Small intestine (tissue), 7 donors: ENCODE results near the gene WDR7. TPM values are rescaled to one million over a fixed set of nuclear protein-coding genes. Genes with fewer than 3 reads are reported as not detected.

Experiments used
- DNase-seq, 2 donors: peaks; one replicate each; pipeline versions ENCODE4 v3.0.0 to v3.0.0-alpha.2; 2013
- FAIRE-seq: peaks from 2 replicates; lab custom pipeline; 2012; peaks lifted over from hg19 to GRCh38; lab: Jason Lieb, UNC
- H3K27ac ChIP-seq, 3 donors: one replicate each; pipeline ENCODE4 v1.5.1; 2013; ENCODE audit warnings: low read length in 2 of 3, mild to moderate bottlenecking in 2 of 3, control low read depth in 1 of 3, inconsistent platforms in 1 of 3, low read depth in 1 of 3, moderate library complexity in 1 of 3
- H3K27me3 ChIP-seq, 3 donors: one replicate each; pipeline ENCODE4 v1.6.1; 2013; ENCODE audit warnings: low read length in 3 of 3, inconsistent platforms in 1 of 3; ENCODE audit not compliant: control insufficient read depth in 3 of 3, insufficient read depth in 3 of 3
- H3K36me3 ChIP-seq, 3 donors: one replicate each; pipeline ENCODE4 v1.6.1; 2013; ENCODE audit warnings: low read length in 3 of 3, inconsistent platforms in 1 of 3, low read depth in 1 of 3, mild to moderate bottlenecking in 1 of 3, moderate library complexity in 1 of 3; ENCODE audit not compliant: control insufficient read depth in 3 of 3, insufficient read depth in 2 of 3
- H3K4me1 ChIP-seq, 3 donors: one replicate each; pipeline ENCODE4 v1.6.1; 2013; ENCODE audit warnings: low read length in 2 of 3, inconsistent platforms in 1 of 3, low read depth in 1 of 3, mild to moderate bottlenecking in 1 of 3, moderate library complexity in 1 of 3; ENCODE audit not compliant: control insufficient read depth in 3 of 3, insufficient read depth in 2 of 3
- H3K4me3 ChIP-seq, 3 donors: one replicate each; pipeline ENCODE4 v1.5.1; 2013; ENCODE audit warnings: low read length in 3 of 3, control low read depth in 1 of 3, inconsistent platforms in 1 of 3, low read depth in 1 of 3, mild to moderate bottlenecking in 1 of 3, moderate library complexity in 1 of 3
- H3K9me3 ChIP-seq, 2 donors: one replicate each; pipeline ENCODE4 v1.6.1; 2013; ENCODE audit warnings: low read depth in 1 of 2, low read length in 1 of 2; ENCODE audit not compliant: control insufficient read depth in 2 of 2, insufficient read depth in 1 of 2
- WGBS, 3 donors: extraction: QIAGEN DNeasy Blood & Tissue Kit; methylation state at CpG; one replicate each; pipeline ENCODE4 v1.1.7; 2013; 5-methylcytosine and 5-hydroxymethylcytosine counted together
- polyA plus RNA-seq, 4 donors: library from polyadenylated mRNA; stranded (reverse) in 3 of 4; unstranded in 1 of 4; fragments of 200-250 nt in 3 of 4; fragments of 120-200 nt in 1 of 4; gene quantifications; one replicate each; pipeline versions ENCODE4 v1.2.1 to v1.2.3, GENCODE V29; 2013
- donor health status: healthy with polysubstance abuse.
- donor health status: control.
- donor health status: control.
- donor health status: Bipolar disorder and iron deficiency.
- donor health status: healthy.

Gene WDR7
- polyA plus RNA-seq, 4 donors = 3.1 to 7.8 (median 4.9) TPM

GRCh38 chr18:56738184-56738583 is 87.0 kb downstream of the WDR7 start:
- no peak overlapping the region for H3K4me3 ChIP-seq
- no peaks in the 10 kb centered on the region for H3K4me1 ChIP-seq
- H3K9me3 ChIP-seq = no peaks in the 10 kb centered on the region
- no peak for DNase-seq
- 80 to 92% (median 83%) methylated on average over 5 of the region's 5 CpGs for WGBS, 3 donors
- no peak overlapping the region for H3K27ac ChIP-seq
- no peak for FAIRE-seq
- H3K27me3 ChIP-seq = no peaks in the 10 kb centered on the region
- peaks cover 0 to 2% (median 2%) of the 10 kb centered on the region in 3 donors for H3K36me3 ChIP-seq

- H3K9me3 ChIP-seq = no peaks in the 10 kb centered on the region
- H3K4me3 ChIP-seq = no peak overlapping the region
- 91 to 100% (median 94%) methylated on average over 2 of the region's 2 CpGs for WGBS, 3 donors
- peaks cover 0 to 2% (median 2%) of the 10 kb centered on the region in 3 donors for H3K36me3 ChIP-seq
- H3K27me3 ChIP-seq = no peaks in the 10 kb centered on the region
- FAIRE-seq = no peak
- no peaks in the 10 kb centered on the region for H3K4me1 ChIP-seq
- no peak for DNase-seq
- H3K27ac ChIP-seq = no peak overlapping the region
These were observed 88.6 kb downstream of the WDR7 start for GRCh38 chr18:56739731-56740130.

GRCh38 chr18:56740645-56741044 is 89.5 kb downstream of the WDR7 start:
- DNase-seq = no peak
- no peak overlapping the region for H3K27ac ChIP-seq
- no peaks in the 10 kb centered on the region for H3K9me3 ChIP-seq
- H3K36me3 ChIP-seq = peaks cover 0 to 5% (median 0%) of the 10 kb centered on the region in 3 donors
- no peak overlapping the region for H3K4me3 ChIP-seq
- FAIRE-seq = no peak
- H3K27me3 ChIP-seq = no peaks in the 10 kb centered on the region
- no peaks in the 10 kb centered on the region for H3K4me1 ChIP-seq
- 89 to 92% (median 92%) methylated on average over 1 of the region's 1 CpG for WGBS, 3 donors

GRCh38 chr18:56741685-56742084 is 90.5 kb downstream of the WDR7 start:
- H3K9me3 ChIP-seq = no peaks in the 10 kb centered on the region
- no peak overlapping the region for H3K27ac ChIP-seq
- peaks cover 0 to 5% (median 0%) of the 10 kb centered on the region in 3 donors for H3K36me3 ChIP-seq
- no peaks in the 10 kb centered on the region for H3K4me1 ChIP-seq
- no peak for FAIRE-seq
- H3K4me3 ChIP-seq = no peak overlapping the region
- H3K27me3 ChIP-seq = no peaks in the 10 kb centered on the region
- no peak for DNase-seq
- 94 to 98% (median 97%) methylated on average over 1 of the region's 1 CpG for WGBS, 3 donors

- H3K4me3 ChIP-seq = no peak overlapping the region
- H3K27ac ChIP-seq = no peak overlapping the region
- no peaks in the 10 kb centered on the region for H3K9me3 ChIP-seq
- no peak for FAIRE-seq
- H3K4me1 ChIP-seq = peaks cover 0 to 6% (median 2%) of the 10 kb centered on the region in 3 donors
- H3K36me3 ChIP-seq = peaks cover 0 to 5% (median 0%) of the 10 kb centered on the region in 3 donors
- H3K27me3 ChIP-seq = no peaks in the 10 kb centered on the region
- DNase-seq = no peak
- WGBS, 3 donors = 92 to 95% (median 94%) methylated on average over 4 of the region's 4 CpGs
These were observed 92.0 kb downstream of the WDR7 start for GRCh38 chr18:56743115-56743514.

- FAIRE-seq (no peak), DNase-seq (no peak)
- H3K4me3 ChIP-seq = no peak overlapping the region
- H3K27me3 ChIP-seq = no peaks in the 10 kb centered on the region
- no peaks in the 10 kb centered on the region for H3K9me3 ChIP-seq
- 95 to 100% (median 100%) methylated on average over 1 of the region's 1 CpG for WGBS, 3 donors
- peaks cover 0 to 7% (median 2%) of the 10 kb centered on the region in 3 donors for H3K4me1 ChIP-seq
- peaks cover 0 to 5% (median 0%) of the 10 kb centered on the region in 3 donors for H3K36me3 ChIP-seq
- no peak overlapping the region for H3K27ac ChIP-seq
These were observed 96.0 kb downstream of the WDR7 start for GRCh38 chr18:56747032-56747658.

GRCh38 chr18:56747857-56748256 is 96.7 kb downstream of the WDR7 start:
- no peaks in the 10 kb centered on the region for H3K27me3 ChIP-seq
- FAIRE-seq (no peak), DNase-seq (peak; percentile 40 to 52)
- no peaks in the 10 kb centered on the region for H3K9me3 ChIP-seq
- peak overlapping the region in 1 of 3 donors; percentile 19 for H3K27ac ChIP-seq
- peaks cover 0 to 7% (median 2%) of the 10 kb centered on the region in 3 donors for H3K4me1 ChIP-seq
- no peak overlapping the region for H3K4me3 ChIP-seq
- H3K36me3 ChIP-seq = peaks cover 0 to 5% (median 0%) of the 10 kb centered on the region in 3 donors

- peaks cover 0 to 7% (median 2%) of the 10 kb centered on the region in 3 donors for H3K4me1 ChIP-seq
- H3K9me3 ChIP-seq = no peaks in the 10 kb centered on the region
- H3K27me3 ChIP-seq = no peaks in the 10 kb centered on the region
- peak; percentile 89 for FAIRE-seq
- WGBS, 3 donors = 48 to 91% (median 64%) methylated on average over 2 of the region's 2 CpGs
- no peak overlapping the region for H3K4me3 ChIP-seq
- H3K27ac ChIP-seq = no peak overlapping the region
- DNase-seq = peak; percentile 57 to 58
- peaks cover 0 to 5% (median 0%) of the 10 kb centered on the region in 3 donors for H3K36me3 ChIP-seq
These were observed 97.6 kb downstream of the WDR7 start for GRCh38 chr18:56748698-56749268.
